Thymus (tissue), 11 donors: ENCODE data around the gene RIPOR3. TPM values are rescaled to one million over a fixed set of nuclear protein-coding genes. Genes with fewer than 3 reads are reported as not detected.

Experiments used
- DNase-seq, 9 donors: peaks; one replicate each; pipeline ENCODE4 v3.0.0-alpha.2; 2013; ENCODE audit warnings: low spot score in 9 of 9, low read depth in 6 of 9, missing footprints in 1 of 9
- H3K27ac ChIP-seq, 2 donors: one replicate each; pipeline ENCODE4 v1.5.1; 2013; ENCODE audit warnings: control low read depth in 1 of 2, low read depth in 1 of 2, low read length in 1 of 2, mild to moderate bottlenecking in 1 of 2, moderate library complexity in 1 of 2
- H3K27me3 ChIP-seq, 2 donors: one replicate each; pipeline ENCODE4 v1.5.1; 2013; ENCODE audit warnings: low read length in 1 of 2; ENCODE audit not compliant: control insufficient read depth in 2 of 2, insufficient read depth in 1 of 2
- H3K36me3 ChIP-seq, 2 donors: one replicate each; pipeline ENCODE4 v1.5.1; 2013; ENCODE audit warnings: low read length in 1 of 2, mild to moderate bottlenecking in 1 of 2, moderate library complexity in 1 of 2; ENCODE audit not compliant: control insufficient read depth in 2 of 2, insufficient read depth in 2 of 2
- H3K4me1 ChIP-seq, 2 donors: one replicate each; pipeline ENCODE4 v1.5.1; 2013; ENCODE audit warnings: low read length in 2 of 2; ENCODE audit not compliant: control insufficient read depth in 2 of 2, insufficient read depth in 2 of 2
- H3K4me3 ChIP-seq, 2 donors: one replicate each; pipeline ENCODE4 v1.5.1; 2013; ENCODE audit warnings: low read length in 2 of 2, control low read depth in 1 of 2, mild to moderate bottlenecking in 1 of 2
- H3K9me3 ChIP-seq, 2 donors: one replicate each; pipeline ENCODE4 v1.5.1; 2013; ENCODE audit warnings: low read length in 1 of 2, mild to moderate bottlenecking in 1 of 2; ENCODE audit not compliant: control insufficient read depth in 2 of 2, insufficient read depth in 1 of 2
- WGBS: extraction: QIAGEN DNeasy Blood & Tissue Kit; methylation state at CpG from one replicate; pipeline ENCODE4 v1.1.7; 2013; 5-methylcytosine and 5-hydroxymethylcytosine counted together
- polyA plus RNA-seq: library from polyadenylated mRNA; stranded (reverse); fragments of 200-250 nt; gene quantifications from one replicate; pipeline ENCODE4 v1.2.3, GENCODE V29; 2013
- total RNA-seq: library from RNA; stranded (reverse); fragments of 120-200 nt; gene quantifications from one replicate; pipeline ENCODE4 v1.2.4, GENCODE V29; 2013
- donor health status: healthy.

The RIPOR3 gene
- total and polyA plus RNA-seq, 2 donors = 12.2 to 23.4 TPM

- WGBS = 94% methylated on average over 4 of the region's 4 CpGs
- Histone ChIP-seq H3K4me3 (no peak overlapping the region), H3K4me1 (peaks cover 4 to 7% of the 10 kb centered on the region in 2 donors), H3K27ac (no peak overlapping the region), H3K27me3 (no peaks in the 10 kb centered on the region), H3K9me3 (no peaks in the 10 kb centered on the region), H3K36me3 (peaks cover 0 to 1% of the 10 kb centered on the region in 2 donors)
- DNase-seq = no peak
Measured at GRCh38 chr20:50536333-50536732, 155.0 kb downstream of the RIPOR3 start.

Other genes with a start within 250 kb of the RIPOR3 start
- gene PTPN1, start 181.2 kb downstream of the RIPOR3 start, total RNA-seq = 23.0 TPM
- 56.1 TPM for gene PTPN1, start 181.2 kb downstream of the RIPOR3 start, polyA plus RNA-seq
- 3.1 TPM for gene PARD6B, start 40.0 kb upstream of the RIPOR3 start, total RNA-seq
- 3.7 TPM for gene PARD6B, start 40.0 kb upstream of the RIPOR3 start, polyA plus RNA-seq
- 17.5 TPM for gene BCAS4, start 103.5 kb upstream of the RIPOR3 start, total RNA-seq
- 14.5 TPM for gene BCAS4, start 103.5 kb upstream of the RIPOR3 start, polyA plus RNA-seq
- 22.8 TPM for gene ADNP, start 239.9 kb upstream of the RIPOR3 start, total RNA-seq
- 55.6 TPM for gene ADNP, start 239.9 kb upstream of the RIPOR3 start, polyA plus RNA-seq